Uterus (tissue), 2 donors: ENCODE results near the gene PI4KA.

ENCODE experiments used
- POLR2A ChIP-seq, 2 donors: fragments of 450-650 bp; IDR thresholded peaks; one replicate each; pipeline ENCODE4 v1.6.1; 2016; ENCODE audit warnings: antibody characterized with exemption in 2 of 2, mild to moderate bottlenecking in 1 of 2, moderate library complexity in 1 of 2
- TF ChIP-seq, protein P1 (sequence below), 4 experiments: fragments of 200-600 bp in 2 of 4; fragments of 450-650 bp in 2 of 4; sonication (generic) in 2 of 4; IDR thresholded peaks; one replicate each; pipeline ENCODE4 v1.5.1; 2016 to 2019; ENCODE audit warnings: antibody characterized with exemption in 4 of 4, mild to moderate bottlenecking in 2 of 4, moderate library complexity in 1 of 4

DNA sequence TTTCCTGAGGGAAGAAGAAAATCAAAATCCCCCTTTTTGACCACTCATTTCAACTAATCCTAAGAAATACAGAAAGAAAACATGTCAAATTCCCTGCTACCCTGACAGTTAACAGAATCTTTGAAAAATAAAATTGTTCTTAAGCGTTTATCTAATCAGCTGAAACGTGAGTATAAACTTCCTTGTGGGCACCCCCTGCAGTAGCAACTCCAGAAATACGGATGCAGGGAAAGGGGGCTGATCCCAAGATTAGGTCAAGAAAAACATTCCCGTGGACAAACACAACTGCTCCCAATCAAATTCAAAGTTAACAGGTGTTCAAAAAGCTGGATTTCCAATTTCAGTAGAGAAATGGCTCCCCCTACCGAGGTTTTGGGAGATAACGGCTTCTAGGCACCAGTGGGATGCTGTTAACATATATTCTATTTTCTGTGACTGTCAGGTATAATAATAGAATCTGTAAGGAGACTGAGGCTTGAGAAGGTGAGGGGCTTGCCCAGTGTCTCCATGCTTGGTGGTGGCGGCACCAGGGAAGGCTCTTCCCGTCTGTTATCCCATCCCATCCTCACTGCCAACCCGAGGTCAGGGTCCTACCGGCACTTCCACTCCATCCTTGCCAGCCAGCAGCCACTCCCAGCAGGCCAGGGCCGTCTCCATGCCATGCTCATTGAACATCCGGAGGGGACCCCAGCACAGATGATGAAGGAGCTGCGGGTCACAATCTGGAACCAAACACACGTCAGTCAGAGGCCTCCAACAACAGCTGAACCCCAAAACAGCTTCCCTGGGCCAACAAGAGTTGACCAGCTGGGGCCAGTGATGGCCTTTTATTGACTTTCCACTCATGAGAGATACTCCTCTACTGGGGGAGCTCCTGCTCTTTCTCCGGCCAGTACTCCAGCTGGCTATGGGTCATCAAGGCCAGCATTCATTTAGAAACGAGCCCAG is 116.7 kb downstream of the PI4KA start:
- TF ChIP-seq, protein P1, sequence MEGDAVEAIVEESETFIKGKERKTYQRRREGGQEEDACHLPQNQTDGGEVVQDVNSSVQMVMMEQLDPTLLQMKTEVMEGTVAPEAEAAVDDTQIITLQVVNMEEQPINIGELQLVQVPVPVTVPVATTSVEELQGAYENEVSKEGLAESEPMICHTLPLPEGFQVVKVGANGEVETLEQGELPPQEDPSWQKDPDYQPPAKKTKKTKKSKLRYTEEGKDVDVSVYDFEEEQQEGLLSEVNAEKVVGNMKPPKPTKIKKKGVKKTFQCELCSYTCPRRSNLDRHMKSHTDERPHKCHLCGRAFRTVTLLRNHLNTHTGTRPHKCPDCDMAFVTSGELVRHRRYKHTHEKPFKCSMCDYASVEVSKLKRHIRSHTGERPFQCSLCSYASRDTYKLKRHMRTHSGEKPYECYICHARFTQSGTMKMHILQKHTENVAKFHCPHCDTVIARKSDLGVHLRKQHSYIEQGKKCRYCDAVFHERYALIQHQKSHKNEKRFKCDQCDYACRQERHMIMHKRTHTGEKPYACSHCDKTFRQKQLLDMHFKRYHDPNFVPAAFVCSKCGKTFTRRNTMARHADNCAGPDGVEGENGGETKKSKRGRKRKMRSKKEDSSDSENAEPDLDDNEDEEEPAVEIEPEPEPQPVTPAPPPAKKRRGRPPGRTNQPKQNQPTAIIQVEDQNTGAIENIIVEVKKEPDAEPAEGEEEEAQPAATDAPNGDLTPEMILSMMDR (IDR thresholded peaks at IDR 0.05) = peak; percentile 18 to 39 (median 32)
- no peak for TF ChIP-seq POLR2A (IDR thresholded peaks at IDR 0.05)
